ENCODE results near the gene ABHD4. TPM values are rescaled to one million over a fixed set of nuclear protein-coding genes. Genes with fewer than 3 reads are reported as not detected.
"Not testable (repeated sequence)": the region's sequence is repeated elsewhere in the genome, so short reads cannot be mapped to it uniquely, and the experiment has no call there.

ABHD4 gene
- total RNA-seq, 1 donor from 2014 or later = 20.0 TPM

GRCh38 chr14:22588526-22589095 lies 9.5 kb upstream of the ABHD4 start:
- DNase-seq (ENCODE audit: low spot score) = no peak
- no peak for ATAC-seq

DNA sequence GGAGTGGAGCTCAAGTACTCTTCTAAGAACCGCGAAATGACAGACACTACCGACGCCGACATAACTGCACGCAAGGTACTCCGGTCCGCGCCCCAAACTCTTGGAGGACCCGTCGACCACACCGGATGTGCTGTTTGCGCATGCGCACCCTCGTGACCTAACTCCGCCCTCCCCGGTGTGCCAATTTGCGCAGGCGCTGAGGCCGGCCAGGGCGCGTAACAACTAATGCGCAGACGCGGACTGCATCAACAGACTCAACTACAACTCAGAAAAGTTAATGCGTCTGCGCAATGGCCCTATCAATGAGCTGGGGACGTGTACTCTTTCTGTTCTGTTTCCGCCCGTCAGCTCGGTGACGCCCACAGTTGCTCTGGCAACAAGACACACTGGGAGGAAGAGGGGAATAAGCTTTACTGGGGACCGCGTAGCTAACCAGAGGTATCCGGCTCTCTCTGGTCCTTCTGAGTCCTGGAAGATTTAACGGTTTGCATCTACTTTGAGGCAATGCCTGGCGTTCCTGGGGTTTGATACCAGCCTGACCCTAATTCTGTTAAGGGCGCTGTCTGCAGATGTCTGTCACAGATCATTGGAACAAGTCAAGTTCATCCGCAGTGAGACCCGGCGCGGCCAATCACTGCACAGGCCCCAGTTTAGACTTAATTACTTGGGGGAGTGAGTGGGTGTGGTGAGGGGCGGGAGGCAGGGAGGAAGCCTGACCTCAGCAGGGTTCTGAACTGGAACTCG lies 8.8 kb upstream of the ABHD4 start, which contains the start of gene DAD1:
Gene DAD1, minus strand, starts transcription at position 129 of the 744 bp plus-strand sequence. Its CDS starts 67 bp downstream, at position 62.
- ATAC-seq (peak; percentile 97), DNase-seq (ENCODE audit: low spot score) (peak; percentile 99)

GRCh38 chr14:22593189-22593588 lies 4.9 kb upstream of the ABHD4 start:
- DNase-seq (ENCODE audit: low spot score) = no peak
- no peak for ATAC-seq

- DNase-seq (ENCODE audit: low spot score) (no peak), ATAC-seq (no peak)
Observed at GRCh38 chr14:22593601-22594000, 4.5 kb upstream of the ABHD4 start.

DNA sequence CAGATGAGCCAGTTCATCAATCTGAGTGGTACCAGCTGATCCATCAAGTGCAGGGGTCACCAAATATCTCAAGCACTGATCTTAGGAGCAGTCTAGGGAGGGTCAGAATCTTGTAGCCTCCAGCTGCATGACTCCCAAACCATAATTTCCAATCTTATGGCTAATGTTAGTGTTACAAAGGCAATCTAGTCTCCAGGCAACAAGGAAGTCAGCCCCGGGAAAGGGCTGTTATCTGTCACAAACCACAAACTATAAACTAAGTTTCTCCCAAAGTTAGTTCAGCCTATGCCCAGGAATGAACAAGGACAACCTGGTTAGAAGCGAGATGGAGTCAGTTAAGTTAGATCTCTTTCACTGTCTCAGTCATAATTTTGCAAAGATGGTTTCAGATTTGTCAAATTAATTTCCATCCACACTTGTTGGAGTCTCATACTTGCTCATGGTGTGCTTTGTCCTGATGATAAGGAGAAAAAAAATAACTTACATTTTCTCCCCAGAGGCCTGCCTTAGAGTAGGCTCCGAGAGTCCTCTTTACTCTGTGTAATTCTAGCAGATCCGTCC lies 3.9 kb upstream of the ABHD4 start:
- ATAC-seq = no peak

DNA sequence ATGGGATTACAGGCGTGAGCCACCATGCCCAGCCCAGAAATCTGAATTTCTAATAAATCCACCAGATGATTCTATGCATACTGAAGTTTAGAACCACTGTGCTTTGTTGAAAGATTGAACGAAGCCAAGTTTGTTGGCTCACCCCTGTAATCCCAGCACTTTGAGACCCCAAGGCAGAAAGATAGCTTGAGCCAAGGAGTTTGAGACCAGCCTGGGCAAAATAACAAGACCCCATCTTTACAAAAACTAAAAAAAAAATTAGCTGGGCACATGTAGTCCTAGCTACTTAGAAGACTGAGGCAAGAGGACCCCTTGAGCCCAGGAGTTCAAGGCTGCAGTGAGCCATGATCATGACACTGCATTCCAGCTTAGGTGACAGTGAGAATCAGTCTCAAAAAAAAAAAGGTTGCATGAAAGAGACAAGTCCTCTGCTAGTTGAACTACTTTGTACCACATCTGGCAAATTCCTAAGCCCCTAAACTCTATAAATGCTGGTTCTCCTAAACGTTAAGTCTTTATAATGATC lies 1.7 kb upstream of the ABHD4 start:
- DNase-seq (ENCODE audit: low spot score) = no peak

More for the DNA sequence above, 3.9 kb upstream of the ABHD4 start:
- DNase-seq (ENCODE audit: low spot score) = no peak

DNA sequence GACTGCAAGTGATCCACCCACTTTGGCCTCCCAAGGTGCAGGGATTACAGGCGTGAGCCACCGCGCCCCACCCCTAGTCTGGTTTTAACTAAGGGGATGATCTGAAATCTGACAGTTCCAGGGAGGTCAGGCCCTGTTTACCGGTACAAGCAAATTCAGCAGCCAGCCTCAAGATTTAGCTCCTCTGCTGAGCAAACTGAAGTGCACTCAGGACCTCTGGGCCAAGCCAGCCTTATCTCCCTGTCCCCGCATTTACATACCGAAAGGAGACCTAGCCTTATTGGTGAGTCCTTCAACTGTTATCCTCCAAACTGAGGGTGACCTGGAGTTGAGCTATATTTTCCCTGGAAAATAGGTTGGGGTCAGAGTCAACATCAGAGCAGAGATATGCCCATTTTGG lies 835 bp upstream of the ABHD4 start:
- ATAC-seq = no peak
- DNase-seq (ENCODE audit: low spot score) = no peak

More for the DNA sequence above, 1.7 kb upstream of the ABHD4 start:
- no peak for ATAC-seq

- ATAC-seq (peak; percentile 17), DNase-seq (ENCODE audit: low spot score) (no peak)
Observed at GRCh38 chr14:22597771-22598098, 365 bp upstream of the ABHD4 start.

- DNase-seq (ENCODE audit: low spot score) (no peak), ATAC-seq (peak; percentile 76)
Observed at GRCh38 chr14:22598896-22599244, 770 bp downstream of the ABHD4 start.

GRCh38 chr14:22599349-22599748 lies 1.2 kb downstream of the ABHD4 start:
- ATAC-seq = no peak
- DNase-seq (ENCODE audit: low spot score) = no peak

- ATAC-seq (no peak), DNase-seq (ENCODE audit: low spot score) (no peak)
Observed at GRCh38 chr14:22600027-22600426, 1.9 kb downstream of the ABHD4 start.

DNA sequence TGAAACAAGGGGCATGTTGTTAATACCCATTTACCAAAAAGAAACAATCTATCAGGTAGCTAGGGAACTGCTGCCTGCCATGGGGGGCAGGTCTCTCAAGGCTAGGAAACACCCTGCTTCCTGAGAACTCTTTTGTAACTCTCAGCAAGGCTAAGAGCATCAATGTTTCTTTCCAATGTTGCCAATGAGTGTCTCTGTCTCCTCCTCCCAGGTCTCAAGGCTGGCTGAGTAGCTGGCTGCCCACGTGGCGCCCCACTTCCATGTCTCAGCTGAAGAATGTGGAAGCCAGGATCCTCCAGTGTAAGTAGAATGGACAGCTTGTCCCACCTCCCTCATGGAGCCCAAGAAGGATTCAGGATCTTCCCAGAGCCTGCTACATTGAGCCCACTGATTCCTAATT lies 3.4 kb downstream of the ABHD4 start:
- no peak for DNase-seq (ENCODE audit: low spot score)
- no peak for ATAC-seq

- DNase-seq (ENCODE audit: low spot score) (no peak), ATAC-seq (no peak)
Observed at GRCh38 chr14:22601996-22602395, 3.9 kb downstream of the ABHD4 start.

DNA sequence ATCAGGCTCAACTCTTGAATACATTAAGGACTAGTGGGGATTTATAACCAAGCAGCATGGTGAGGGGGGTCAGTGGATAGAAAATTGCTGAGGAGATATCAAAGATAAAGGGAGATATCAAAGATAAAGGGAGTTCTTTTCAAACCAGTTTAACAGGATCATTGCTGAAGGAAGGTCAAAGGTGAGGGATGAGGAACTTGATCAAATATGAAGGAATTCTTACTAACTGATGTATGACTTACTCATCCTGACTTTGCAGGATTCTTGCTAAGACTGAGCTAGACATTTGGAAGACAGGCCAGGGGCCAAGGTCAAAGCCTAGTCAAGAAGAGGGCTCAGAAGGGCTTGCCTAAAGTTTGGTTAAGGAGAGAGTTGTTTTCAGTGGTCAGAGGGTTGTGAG lies 4.8 kb downstream of the ABHD4 start:
- ATAC-seq = no peak

GRCh38 chr14:22606380-22606779 lies 8.3 kb downstream of the ABHD4 start:
- DNase-seq (ENCODE audit: low spot score) (no peak), ATAC-seq (no peak)

More for the DNA sequence above, 4.8 kb downstream of the ABHD4 start:
- no peak for DNase-seq (ENCODE audit: low spot score)

- DNase-seq (ENCODE audit: low spot score) = no peak
- ATAC-seq = no peak
Observed at GRCh38 chr14:22607291-22607690, 9.2 kb downstream of the ABHD4 start.

DNA sequence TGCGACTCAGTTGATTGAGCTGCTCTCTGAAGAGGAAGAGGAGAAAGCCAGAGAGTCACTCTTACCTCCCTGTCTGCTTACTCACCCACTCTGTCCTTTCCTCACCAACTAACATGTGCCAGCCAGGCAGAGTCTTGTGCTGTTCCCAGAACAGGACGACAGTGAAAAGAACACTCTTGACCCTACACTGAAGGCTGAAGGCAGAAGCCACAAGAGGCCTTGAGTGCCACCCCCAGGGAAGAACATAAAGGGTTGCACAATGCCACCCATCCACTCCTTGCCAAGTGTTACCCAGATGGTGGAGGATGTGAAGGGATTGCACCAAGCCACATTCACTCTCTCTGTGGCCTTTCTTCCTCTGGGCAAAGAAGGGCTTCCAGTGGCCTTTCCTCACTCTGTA lies 12.8 kb downstream of the ABHD4 start:
- ATAC-seq (no peak), DNase-seq (ENCODE audit: low spot score) (no peak)

GRCh38 chr14:22613106-22613695 lies 15.1 kb downstream of the ABHD4 start:
- no peak for ATAC-seq
- no peak for DNase-seq (ENCODE audit: low spot score)

- DNase-seq (ENCODE audit: low spot score) (no peak), ATAC-seq (peak; percentile 39)
Observed at GRCh38 chr14:22613736-22614239, 15.7 kb downstream of the ABHD4 start.

- DNase-seq (ENCODE audit: low spot score) = no peak
- peak; percentile 86 for ATAC-seq
Observed at GRCh38 chr14:22614240-22614799, 16.2 kb downstream of the ABHD4 start.

- not testable (repeated sequence) for ATAC-seq; DNase-seq (ENCODE audit: low spot score)
Observed at GRCh38 chr14:22615765-22616164, 17.7 kb downstream of the ABHD4 start.
